ELF-1 (cell line): Measurements from ENCODE around the gene HECW1.
"Not testable (repeated sequence)": the region's sequence is repeated elsewhere in the genome, so short reads cannot be mapped to it uniquely, and the experiment has no call there.

Experiments
- DNase-seq: peaks from one replicate; pipeline ENCODE4 v3.0.0-alpha.2; 2016; ENCODE audit warnings: low read depth, low spot score

HECW1 gene

DNA sequence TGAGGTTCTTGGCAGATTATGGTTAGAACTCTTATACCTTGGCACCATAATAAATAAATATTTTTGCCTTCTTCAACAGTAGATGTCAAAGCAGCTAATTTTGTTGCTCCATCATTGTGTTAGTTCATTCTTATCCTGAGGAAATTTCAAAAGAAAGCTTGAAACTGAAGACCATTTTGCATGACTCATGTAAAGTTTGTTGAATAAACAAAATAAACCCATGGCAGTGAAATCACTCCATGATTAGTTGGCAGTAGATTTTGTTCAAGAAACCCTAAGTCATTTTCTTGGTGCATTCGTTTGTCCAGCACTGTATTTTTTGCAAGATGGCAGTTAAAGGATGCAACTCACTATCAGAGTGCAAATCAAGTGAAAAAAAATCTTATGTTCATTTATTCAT, 91.6 kb downstream of the HECW1 start:
- no peak for DNase-seq

DNA sequence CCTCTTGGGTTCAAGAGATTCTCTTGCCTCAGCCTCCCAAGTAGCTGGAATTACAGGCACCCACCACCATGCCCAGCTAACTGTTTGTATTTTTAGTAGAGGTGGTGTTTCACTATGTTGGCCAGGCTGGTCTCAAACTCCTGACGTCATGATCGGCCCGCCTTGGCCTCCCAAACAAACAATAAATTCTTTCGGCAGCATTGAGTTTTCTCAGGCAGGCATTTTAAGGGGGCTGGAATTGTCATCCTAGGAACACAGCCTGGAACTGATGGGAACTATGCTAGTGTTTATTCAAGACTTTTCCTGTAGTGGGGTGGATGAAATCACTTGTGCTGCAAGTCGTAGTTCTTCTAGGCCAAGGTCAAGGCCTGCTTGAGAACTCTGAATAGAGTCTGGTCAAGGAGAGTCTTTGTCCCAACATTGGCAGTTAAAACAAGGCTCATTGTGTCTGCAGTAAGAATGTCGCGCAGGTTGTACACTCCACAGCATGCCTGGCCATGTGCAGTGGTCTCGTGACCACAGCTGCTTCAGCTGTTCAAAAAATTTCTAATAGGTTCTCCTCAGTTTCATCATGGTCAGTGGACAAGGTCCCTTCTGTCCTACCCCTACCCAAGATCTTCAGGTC, 92.8 kb downstream of the HECW1 start:
- DNase-seq: no peak

GRCh38 chr7:43208242-43208641, 95.8 kb downstream of the HECW1 start:
- no peak for DNase-seq

- DNase-seq: not testable (repeated sequence)
Observed at GRCh38 chr7:43210539-43210938, 98.1 kb downstream of the HECW1 start.

DNA sequence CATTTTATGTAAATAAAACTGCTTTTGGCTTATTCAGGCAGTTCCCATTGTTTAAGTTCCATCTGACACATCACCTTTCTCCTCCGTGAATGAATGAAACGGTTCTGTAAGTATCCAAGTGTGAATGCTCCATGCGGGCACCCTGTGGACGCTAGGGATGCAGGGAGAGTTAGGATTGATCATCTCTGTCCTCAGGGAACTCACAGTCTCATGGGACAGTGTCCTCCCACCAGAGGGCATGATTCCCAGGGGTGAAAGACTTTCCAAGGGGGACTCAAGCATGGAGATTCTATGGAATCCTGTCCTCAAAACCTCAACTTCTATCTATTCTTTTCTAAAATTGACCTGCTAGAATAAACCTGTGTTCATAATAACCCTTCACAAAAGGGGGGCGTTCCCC, 98.8 kb downstream of the HECW1 start:
- no peak for DNase-seq

GRCh38 chr7:43211693-43212092, 99.2 kb downstream of the HECW1 start:
- DNase-seq: no peak

- no peak for DNase-seq
Observed at GRCh38 chr7:43212921-43213320, 100.5 kb downstream of the HECW1 start.

GRCh38 chr7:43215061-43215460, 102.6 kb downstream of the HECW1 start:
- DNase-seq: no peak

GRCh38 chr7:43217055-43217454, 104.6 kb downstream of the HECW1 start:
- no peak for DNase-seq

GRCh38 chr7:43218901-43219300, 106.5 kb downstream of the HECW1 start:
- peak; percentile 56 for DNase-seq

- DNase-seq: no peak
Observed at GRCh38 chr7:43220250-43220649, 107.8 kb downstream of the HECW1 start.

DNA sequence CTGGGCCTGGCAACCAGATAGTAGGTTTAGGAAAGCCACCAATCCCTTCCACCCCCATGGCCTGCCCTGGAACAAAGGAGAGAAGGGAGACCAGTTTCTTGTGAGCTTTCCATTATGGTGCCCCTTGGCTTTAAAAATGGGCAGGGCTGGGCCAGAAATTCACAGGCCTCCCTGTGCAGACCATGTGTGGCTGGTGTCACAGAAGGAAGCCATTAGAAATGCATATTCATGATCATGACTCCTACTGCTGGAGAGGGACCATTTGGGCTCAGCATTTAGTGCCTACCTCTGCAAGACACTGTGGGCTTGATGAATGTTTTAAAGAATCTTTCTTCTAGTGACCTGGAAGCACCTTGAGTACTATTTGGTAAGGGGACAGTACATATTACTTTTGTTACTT, 108.3 kb downstream of the HECW1 start:
- DNase-seq: no peak

DNA sequence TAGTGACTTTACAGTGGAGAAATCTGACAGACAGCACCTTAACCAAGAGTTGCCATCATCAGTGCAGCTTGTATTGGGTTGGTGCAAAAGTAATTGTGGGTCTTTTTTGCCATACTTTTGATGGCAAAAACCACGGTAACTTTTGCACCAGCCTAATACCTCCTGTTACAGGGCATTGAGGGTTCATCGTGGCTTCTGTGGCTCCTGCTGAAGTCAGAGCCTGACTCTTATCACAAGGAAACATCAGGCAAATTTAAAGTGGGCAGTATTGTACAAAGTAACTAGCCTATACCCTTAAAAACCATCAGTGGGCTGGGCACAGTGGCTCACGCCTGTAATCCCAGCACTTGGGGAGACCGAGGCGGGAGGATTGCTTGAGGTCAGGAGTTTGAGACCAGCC, 117.4 kb downstream of the HECW1 start:
- no peak for DNase-seq

GRCh38 chr7:43232366-43232765, 119.9 kb downstream of the HECW1 start:
- DNase-seq: no peak

- no peak for DNase-seq
Observed at GRCh38 chr7:43234073-43234472, 121.6 kb downstream of the HECW1 start.

- no peak for DNase-seq
Observed at GRCh38 chr7:43234968-43235367, 122.5 kb downstream of the HECW1 start.

DNA sequence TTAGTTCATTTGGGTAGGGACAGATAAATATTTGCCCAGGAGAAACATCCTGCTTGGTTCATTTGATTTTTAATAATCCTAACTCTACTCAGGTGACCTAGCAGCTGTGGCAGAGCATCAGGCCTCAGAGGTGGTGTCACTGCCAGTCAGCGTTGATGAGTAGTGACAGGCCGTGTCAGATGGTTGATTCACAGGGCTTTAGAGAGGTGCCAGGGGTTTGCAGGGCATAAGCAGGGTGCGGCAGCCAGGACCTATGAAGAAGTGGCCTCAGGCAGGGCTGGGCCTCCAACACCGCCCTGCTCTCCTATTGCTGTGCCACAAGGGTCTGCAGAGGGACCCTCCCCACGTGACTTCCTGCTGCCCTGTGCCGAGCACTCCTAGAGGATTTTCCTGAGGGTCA, 128.1 kb downstream of the HECW1 start:
- DNase-seq: no peak

GRCh38 chr7:43242628-43243255, 130.3 kb downstream of the HECW1 start:
- no peak for DNase-seq

DNA sequence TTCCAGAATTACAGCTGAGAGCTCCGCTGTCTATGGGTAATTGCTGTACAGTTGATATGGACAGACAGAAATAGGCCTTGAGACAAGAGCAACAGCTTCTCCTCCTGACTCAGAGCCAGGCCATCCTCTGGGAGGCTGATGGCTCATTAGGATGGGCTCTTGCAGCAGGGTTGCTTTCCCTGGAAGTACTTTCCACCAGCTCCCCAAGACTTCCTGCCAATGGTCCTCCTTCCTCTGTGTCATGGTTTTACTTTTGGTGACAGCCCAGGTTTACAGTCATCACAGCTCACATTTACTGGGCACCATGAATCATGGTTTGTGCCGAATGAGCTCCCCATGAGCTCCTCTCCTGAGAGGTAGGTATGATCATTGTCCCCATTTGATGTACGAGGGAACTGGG, 131.8 kb downstream of the HECW1 start:
- DNase-seq: no peak

- no peak for DNase-seq
Observed at GRCh38 chr7:43244784-43245183, 132.3 kb downstream of the HECW1 start.

- no peak for DNase-seq
Observed at GRCh38 chr7:43247757-43248156, 135.3 kb downstream of the HECW1 start.

DNA sequence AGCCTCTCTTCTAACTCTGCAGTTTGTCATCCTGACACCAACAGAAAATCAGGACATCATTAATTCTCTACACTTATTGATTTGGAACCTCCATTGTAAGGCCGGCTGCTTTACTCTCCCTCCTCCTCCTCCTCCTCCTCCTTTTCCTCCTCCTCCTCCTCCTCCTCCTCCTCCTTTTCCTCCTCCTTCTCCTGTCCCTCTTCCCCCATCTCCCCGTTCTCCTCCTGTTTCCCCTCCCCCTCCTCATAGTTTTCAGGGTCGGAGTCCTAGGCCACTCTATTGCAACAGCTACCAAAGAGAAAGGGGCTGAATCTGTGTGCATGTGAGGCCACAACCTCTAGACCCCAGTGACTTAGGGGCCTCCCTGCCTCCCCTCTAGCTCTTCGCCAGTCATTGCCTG, 136.1 kb downstream of the HECW1 start:
- DNase-seq: no peak

DNA sequence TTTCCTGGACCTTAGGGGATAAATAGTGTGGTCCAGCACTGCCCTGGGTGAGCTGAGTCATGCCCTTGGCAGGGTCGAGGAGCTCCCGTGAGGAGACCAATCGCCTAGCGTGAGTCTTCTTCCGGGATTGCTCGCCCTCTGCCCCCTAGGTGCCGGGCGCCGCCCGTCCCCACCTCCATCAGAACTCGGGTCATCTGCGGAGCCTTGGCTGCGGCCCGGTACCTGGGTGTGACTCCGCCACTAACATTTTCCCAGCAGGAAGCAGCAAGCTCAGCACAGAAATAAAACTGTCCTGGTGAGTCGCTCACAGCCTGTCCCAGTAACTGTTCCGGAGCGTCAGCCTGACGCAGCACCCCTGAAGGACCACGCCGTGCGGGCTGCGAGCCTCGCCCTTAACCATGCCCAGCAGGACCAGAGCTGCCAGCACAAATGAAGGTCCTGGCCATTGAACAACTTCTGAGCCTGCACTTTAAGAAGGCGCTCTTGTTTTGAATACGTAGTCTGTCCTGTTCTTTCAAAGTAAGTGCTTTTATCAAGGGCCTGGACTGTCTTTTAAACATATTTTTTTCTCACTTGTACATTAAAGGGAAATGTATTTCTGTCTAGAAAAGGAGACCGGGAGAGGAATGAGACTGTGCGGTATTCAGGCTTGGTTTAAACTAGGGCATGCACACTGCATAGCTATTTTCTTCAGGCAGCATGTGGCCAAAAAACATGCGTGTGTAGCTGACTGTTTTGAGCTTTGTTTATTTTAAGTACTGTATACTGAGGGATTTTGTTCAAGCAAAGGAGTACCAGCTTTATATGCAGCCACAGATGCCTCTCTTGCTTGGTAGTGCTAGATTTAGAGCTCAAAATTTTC, 136.7 kb downstream of the HECW1 start:
- DNase-seq: peak; percentile 73
